Cardiac fibroblast (primary cell): ENCODE measurements around the gene ABCF1.

Source experiments
- DNase-seq, 2 donors: peaks; one replicate each; pipeline versions ENCODE4 v3.0.0 to v3.0.0-alpha.2; 2010; ENCODE audit warnings: low read depth in 2 of 2
- H3K4me3 ChIP-seq, 2 donors: replicated peaks in 1 of 2; 1 replicate in 1 of 2; 2 replicates in 1 of 2; pipeline ENCODE4 v1.5.1; 2011; ENCODE audit warnings: low read depth in 2 of 2, low read length in 2 of 2, mild to moderate bottlenecking in 2 of 2, moderate library complexity in 1 of 2
- CTCF ChIP-seq: IDR thresholded peaks from one replicate; pipeline ENCODE4 v1.5.1; 2011; ENCODE audit warnings: low read depth, mild to moderate bottlenecking, low read length, inconsistent platforms

ABCF1 gene

GRCh38 chr6:30614843-30615218 lies 43.6 kb downstream of the ABCF1 start:
- TF ChIP-seq CTCF, result no peak
- DNase-seq, result peak; percentile 99
- H3K4me3 ChIP-seq, result peak overlapping the region; percentile 66 to 79

DNA sequence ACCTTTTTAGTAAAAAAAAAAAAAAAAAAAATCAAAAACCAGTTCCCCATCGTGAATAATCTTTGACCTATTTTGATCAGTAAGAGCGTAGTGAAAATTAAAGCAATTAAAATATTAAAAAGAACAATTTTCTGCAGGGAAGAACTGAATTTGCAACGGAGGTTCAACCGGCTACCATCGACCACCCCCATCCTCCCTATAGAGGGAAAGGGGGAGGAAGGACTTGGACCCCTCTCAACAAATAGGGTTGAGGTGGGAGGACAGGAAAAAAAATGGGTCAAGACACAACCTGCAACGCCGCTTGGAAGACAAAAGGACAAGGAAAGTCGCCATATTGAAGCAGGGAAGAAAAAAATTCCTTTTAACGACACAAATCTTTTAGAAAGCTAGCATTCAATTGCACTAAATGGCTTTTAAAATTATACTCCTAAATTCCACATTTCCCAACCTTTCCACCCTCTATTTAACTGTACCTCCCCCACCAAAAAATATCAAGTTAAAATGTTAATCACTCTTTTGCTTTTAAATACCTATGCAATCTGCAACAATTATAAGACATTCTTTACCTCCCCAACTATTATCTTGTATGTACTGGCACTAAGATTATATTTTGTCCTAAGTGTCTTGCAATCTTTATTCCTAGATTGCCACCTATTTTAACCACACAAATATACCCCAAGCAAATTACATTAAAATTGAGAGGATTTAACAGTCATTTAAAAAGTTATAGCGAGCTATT lies 44.1 kb downstream of the ABCF1 start:
- DNase-seq, result peak; percentile 88 to 96
- no peak for TF ChIP-seq CTCF
- H3K4me3 ChIP-seq, result peak overlapping the region; percentile 66 to 79

GRCh38 chr6:30615958-30616810 lies 44.9 kb downstream of the ABCF1 start:
- no peak for TF ChIP-seq CTCF
- peak overlapping the region; percentile 66 to 79 for H3K4me3 ChIP-seq
- peak in 1 of 2 donors; percentile 41 for DNase-seq

GRCh38 chr6:30616811-30617564 lies 45.7 kb downstream of the ABCF1 start, which contains the start of gene PPP1R10:
PPP1R10 (minus strand) TSS chr6:30617243; CDS start chr6:30609944, 7,299 bp downstream.
- TF ChIP-seq CTCF, result no peak
- peak within 1 kb of the TSS; percentile 79 to 80 for H3K4me3 ChIP-seq
- DNase-seq, result peak; percentile 100

DNA sequence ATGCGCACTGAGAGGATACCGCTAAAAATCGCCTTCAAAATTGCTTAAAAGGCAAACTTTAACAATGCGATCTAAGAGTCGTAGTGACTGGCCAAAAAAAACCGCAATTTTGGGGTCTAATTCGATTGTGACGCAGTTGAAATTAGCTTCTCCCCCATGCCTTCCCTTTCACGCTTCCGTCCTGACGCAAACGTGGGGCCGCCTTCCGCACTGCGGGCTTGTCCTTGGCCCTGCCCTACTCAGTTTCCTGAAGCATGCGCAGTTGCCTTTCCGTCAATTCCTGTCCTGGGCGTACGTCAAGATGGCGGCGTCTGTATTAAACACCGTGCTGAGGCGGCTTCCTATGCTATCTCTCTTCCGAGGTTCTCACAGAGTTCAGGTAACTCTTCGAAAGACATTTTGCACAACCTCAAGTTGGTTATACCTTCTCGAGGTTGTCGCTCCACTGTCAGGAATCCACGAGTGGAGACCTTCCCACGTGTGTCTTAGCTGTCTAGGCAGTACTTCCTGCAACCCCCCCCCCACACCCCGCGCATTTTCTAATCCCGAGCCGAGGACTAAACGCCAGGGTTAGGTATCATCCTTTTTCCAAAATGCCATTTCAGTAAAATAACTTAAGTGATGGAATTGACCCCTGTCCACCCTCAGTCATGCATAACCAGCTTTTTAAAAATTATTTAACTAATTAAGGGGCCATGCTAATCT lies 46.5 kb downstream of the ABCF1 start, which contains the start of gene MRPS18B:
Gene MRPS18B (plus strand): TSS at position 276 of the 705 bp plus-strand sequence. CDS start 26 bp downstream, at position 302.
- DNase-seq, result peak; percentile 99
- TF ChIP-seq CTCF, result no peak
- peak within 1 kb of the TSS; percentile 79 to 80 for H3K4me3 ChIP-seq
